Astrocyte (in vitro differentiated cells and primary cell): ENCODE results near the gene BAIAP3. TPM values are rescaled to one million over a fixed set of nuclear protein-coding genes. Genes with fewer than 3 reads are reported as not detected.

ENCODE experiments used
- DNase-seq: peaks from one replicate; pipeline ENCODE4 v3.0.0-alpha.2; 2010; ENCODE audit warnings: low read depth
- FAIRE-seq: peaks from 2 replicates; lab custom pipeline; 2011; peaks lifted over from hg19 to GRCh38; lab: Jason Lieb, UNC
- H2AFZ ChIP-seq: 2 replicates; pipeline ENCODE4 v1.6.0; 2012; ENCODE audit warnings: low read depth, low read length, inconsistent platforms
- H3K27ac ChIP-seq: 2 replicates; pipeline ENCODE4 v1.5.1; 2011; ENCODE audit warnings: low read depth, low read length, inconsistent platforms
- H3K27me3 ChIP-seq: 2 replicates; pipeline ENCODE4 v1.6.0; 2011; ENCODE audit warnings: low read length, inconsistent platforms; ENCODE audit not compliant: insufficient read depth
- H3K36me3 ChIP-seq: 2 replicates; pipeline ENCODE4 v1.5.1; 2011; ENCODE audit warnings: low read length, inconsistent platforms; ENCODE audit not compliant: insufficient read depth
- H3K4me1 ChIP-seq: 2 replicates; pipeline ENCODE4 v1.5.1; 2011; ENCODE audit warnings: low read length, inconsistent platforms; ENCODE audit not compliant: insufficient read depth
- H3K4me2 ChIP-seq: 2 replicates; pipeline ENCODE4 v1.6.0; 2012; ENCODE audit warnings: low read length, inconsistent platforms
- H3K4me3 ChIP-seq: 2 replicates; pipeline ENCODE4 v1.5.1; 2011; ENCODE audit warnings: low read depth, mild to moderate bottlenecking, low read length, inconsistent platforms; ENCODE audit not compliant: insufficient read depth
- H3K79me2 ChIP-seq: 2 replicates; pipeline ENCODE4 v1.6.0; 2012; ENCODE audit warnings: mild to moderate bottlenecking, low read length, inconsistent platforms; ENCODE audit not compliant: insufficient read depth
- H3K9ac ChIP-seq: 2 replicates; pipeline ENCODE4 v1.6.0; 2012; ENCODE audit warnings: mild to moderate bottlenecking, low read length, inconsistent platforms
- H3K9me3 ChIP-seq: 2 replicates; pipeline ENCODE4 v1.5.1; 2012; ENCODE audit warnings: low read depth, mild to moderate bottlenecking, low read length, inconsistent platforms; ENCODE audit not compliant: insufficient read depth
- H4K20me1 ChIP-seq: 2 replicates; pipeline ENCODE4 v1.6.0; 2012; ENCODE audit warnings: low read length, inconsistent platforms; ENCODE audit not compliant: insufficient read depth
- H3K27ac Mint-ChIP-seq: one replicate; pipeline ENCODE4 v1.8.0; 2021; ENCODE audit warnings: mild to moderate bottlenecking, mixed read lengths; ENCODE audit not compliant: unreplicated experiment
- H3K27me3 Mint-ChIP-seq: one replicate; pipeline ENCODE4 v1.8.0; 2021; ENCODE audit warnings: low read depth, mixed read lengths; ENCODE audit not compliant: unreplicated experiment
- H3K36me3 Mint-ChIP-seq: one replicate; pipeline ENCODE4 v1.8.0; 2021; ENCODE audit warnings: low read depth, mixed read lengths; ENCODE audit not compliant: unreplicated experiment
- H3K4me1 Mint-ChIP-seq: one replicate; pipeline ENCODE4 v1.8.0; 2021; ENCODE audit warnings: low read depth, mixed read lengths; ENCODE audit not compliant: unreplicated experiment
- H3K4me3 Mint-ChIP-seq: one replicate; pipeline ENCODE4 v1.8.0; 2021; ENCODE audit warnings: mild to moderate bottlenecking, moderate library complexity, mixed read lengths; ENCODE audit not compliant: unreplicated experiment
- H3K9me3 Mint-ChIP-seq: one replicate; pipeline ENCODE4 v1.8.0; 2021; ENCODE audit warnings: mild to moderate bottlenecking, mixed read lengths; ENCODE audit not compliant: unreplicated experiment
- CTCF ChIP-seq: IDR thresholded peaks from 2 replicates; pipeline ENCODE4 v1.5.1; 2011; ENCODE audit warnings: low read depth, mild to moderate bottlenecking, inconsistent platforms, low read length, moderate library complexity; ENCODE audit not compliant: insufficient read depth
- EZH2 ChIP-seq: IDR thresholded peaks from 2 replicates; pipeline ENCODE4 v1.6.1; 2012; ENCODE audit warnings: mild to moderate bottlenecking, low read length, inconsistent platforms; ENCODE audit not compliant: insufficient read depth
- total RNA-seq: library from RNA; stranded (reverse); gene quantifications from 2 replicates; pipeline ENCODE4 v1.2.1, GENCODE V29; 2021

BAIAP3 gene
- total RNA-seq, 1 donor from 2014 or later: 2.6 TPM

DNA sequence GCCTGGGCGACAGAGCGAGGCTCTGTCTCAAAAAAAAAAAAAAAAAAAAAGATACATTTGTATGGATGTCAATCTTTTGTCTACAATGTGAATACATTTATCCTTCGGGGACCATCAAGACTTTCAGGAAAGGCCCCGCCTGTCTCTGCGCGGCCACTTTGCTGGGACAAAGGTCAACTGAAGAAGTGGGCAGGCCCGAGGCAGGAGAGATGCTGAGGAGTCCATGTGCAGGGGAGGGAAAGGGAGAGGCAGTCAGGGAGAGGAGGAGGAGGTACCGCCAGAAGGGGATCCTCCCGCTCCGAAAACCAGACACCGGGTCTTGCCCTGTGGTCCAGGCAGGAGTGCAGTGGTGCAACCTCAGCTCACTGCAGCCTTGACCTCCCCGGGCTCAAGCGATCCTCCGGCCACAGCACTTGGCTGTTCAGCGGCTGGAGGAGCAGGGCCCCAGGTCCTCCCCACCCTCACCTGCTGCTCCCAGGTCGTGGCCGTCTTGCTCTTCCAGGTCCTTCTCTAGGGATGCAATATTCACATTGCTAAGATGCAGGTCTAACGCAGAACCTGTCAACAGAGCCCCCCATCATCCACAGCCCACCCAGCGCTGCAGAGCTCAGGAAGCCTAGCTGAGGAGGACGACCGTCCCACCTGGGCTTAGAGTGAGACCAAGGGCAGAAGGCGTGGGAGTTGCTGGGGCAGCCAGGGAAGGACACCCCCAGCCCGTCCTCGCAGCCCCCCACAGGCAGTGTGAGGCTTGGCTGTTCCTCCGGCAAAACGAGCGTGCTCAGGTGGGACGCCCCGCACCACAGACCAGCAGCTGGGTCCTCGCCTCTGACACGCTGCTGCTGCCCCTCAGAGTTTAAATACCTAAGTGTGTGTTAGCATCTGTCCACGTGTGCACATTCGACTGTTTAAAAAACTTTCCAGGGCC is 37.9 kb downstream of the BAIAP3 start:
- Histone ChIP-seq H3K27me3 (no peaks in the 10 kb centered on the region), H3K79me2 (no peaks in the 10 kb centered on the region), H3K4me3 (no peak overlapping the region), H2AFZ (no peak overlapping the region), H3K4me2 (no peak overlapping the region), H3K27ac (no peak overlapping the region), H3K4me1 (no peaks in the 10 kb centered on the region), H3K9ac (no peak overlapping the region), H3K9me3 (no peaks in the 10 kb centered on the region), H3K36me3 (no peaks in the 10 kb centered on the region), H4K20me1 (peaks cover 3% of the 10 kb centered on the region)
- peaks cover 1% of the 10 kb centered on the region for H3K36me3 Mint-ChIP-seq
- no peak overlapping the region for H3K4me3 Mint-ChIP-seq
- no peaks in the 10 kb centered on the region for H3K9me3 Mint-ChIP-seq
- FAIRE-seq (no peak), DNase-seq (no peak)
- H3K27ac Mint-ChIP-seq: no peak overlapping the region
- no peaks in the 10 kb centered on the region for H3K4me1 Mint-ChIP-seq
- H3K27me3 Mint-ChIP-seq: no peaks in the 10 kb centered on the region
- no peak for TF ChIP-seq CTCF
- no peak for TF ChIP-seq EZH2

DNA sequence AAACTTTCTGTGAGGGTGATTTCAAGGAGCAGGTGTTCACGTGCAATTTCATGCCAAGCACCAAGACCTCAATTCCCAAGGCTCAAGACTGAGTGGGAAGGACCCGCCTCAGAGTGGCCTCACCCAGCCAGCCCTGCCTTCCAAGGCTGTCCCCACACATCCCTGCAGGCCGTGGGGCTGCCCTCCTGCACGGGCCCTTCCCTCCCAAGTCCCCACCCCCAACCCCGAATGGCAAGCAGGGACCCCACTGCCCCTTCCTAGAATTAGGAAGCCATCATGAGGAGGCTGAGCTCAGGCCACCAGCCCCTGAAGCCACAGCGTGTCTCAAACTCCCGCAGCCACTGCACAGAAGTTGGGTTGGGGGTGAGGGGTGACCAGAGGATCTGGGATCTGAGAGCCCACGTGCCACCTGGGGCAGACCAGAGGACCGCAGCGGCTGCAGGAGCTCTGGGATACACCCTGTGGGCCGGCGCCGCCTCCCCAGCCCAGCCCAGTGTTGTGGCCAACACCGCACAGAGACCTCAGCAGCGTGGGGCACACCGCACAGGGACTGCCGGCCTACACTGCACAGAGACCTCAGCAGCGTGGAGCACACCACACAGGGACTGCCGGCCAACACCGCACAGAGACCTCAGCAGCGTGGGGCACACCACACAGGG is 39.0 kb downstream of the BAIAP3 start:
- no peak overlapping the region for H3K4me3 Mint-ChIP-seq
- Histone ChIP-seq H2AFZ (no peak overlapping the region), H3K9ac (no peak overlapping the region), H4K20me1 (peaks cover 9% of the 10 kb centered on the region), H3K4me2 (no peak overlapping the region), H3K4me3 (no peak overlapping the region), H3K4me1 (no peaks in the 10 kb centered on the region), H3K79me2 (no peaks in the 10 kb centered on the region), H3K9me3 (no peaks in the 10 kb centered on the region), H3K36me3 (no peaks in the 10 kb centered on the region), H3K27ac (no peak overlapping the region), H3K27me3 (no peaks in the 10 kb centered on the region)
- H3K36me3 Mint-ChIP-seq: peaks cover 1% of the 10 kb centered on the region
- H3K4me1 Mint-ChIP-seq: no peaks in the 10 kb centered on the region
- FAIRE-seq (no peak), DNase-seq (no peak)
- H3K27me3 Mint-ChIP-seq: no peaks in the 10 kb centered on the region
- no peaks in the 10 kb centered on the region for H3K9me3 Mint-ChIP-seq
- TF ChIP-seq CTCF: no peak
- TF ChIP-seq EZH2: no peak
- no peak overlapping the region for H3K27ac Mint-ChIP-seq
